Body of pancreas (tissue), 4 donors: Measurements from ENCODE around the gene RPL41. TPM values are rescaled to one million over a fixed set of nuclear protein-coding genes. Genes with fewer than 3 reads are reported as not detected.
A peak's percentile ranks its signal among the peaks of the same experiment; 100 is the strongest.

Experiments used
- ATAC-seq: fragments of 150-250 bp; one replicate; pipeline ENCODE4 v1.9.1; 2016
- DNase-seq, 4 donors: peaks; one replicate each; pipeline ENCODE4 v3.0.0-alpha.2; 2019
- H3K27ac ChIP-seq, 4 donors: fragments of 200-600 bp; sonication (generic); 1 replicate in 3 of 4; 2 replicates in 1 of 4; pipeline versions ENCODE4 v1.5.1 to v1.6.1; 2016 to 2019; ENCODE audit warnings: mild to moderate bottlenecking in 1 of 4, mixed read lengths in 1 of 4, moderate library complexity in 1 of 4
- H3K27me3 ChIP-seq, 2 donors: fragments of 200-600 bp; sonication (generic); one replicate each; pipeline ENCODE4 v1.6.0; 2016; ENCODE audit warnings: mild to moderate bottlenecking in 1 of 2
- H3K36me3 ChIP-seq, 2 donors: fragments of 200-600 bp; sonication (generic); replicated peaks in 1 of 2; 2 replicates each; pipeline ENCODE4 v1.5.1; 2016; ENCODE audit warnings: low read depth in 2 of 2; ENCODE audit not compliant: insufficient read depth in 1 of 2
- H3K4me1 ChIP-seq: fragments of 200-600 bp; sonication (generic); one replicate; pipeline ENCODE4 v1.6.0; 2016
- H3K4me3 ChIP-seq, 2 donors: fragments of 200-600 bp; sonication (generic); 1 replicate in 1 of 2; 2 replicates in 1 of 2; pipeline ENCODE4 v1.5.1; 2016 to 2019
- H3K9me3 ChIP-seq, 3 donors: fragments of 200-600 bp; sonication (generic); 1 replicate in 2 of 3; 2 replicates in 1 of 3; pipeline ENCODE4 v1.5.1; 2016
- CTCF ChIP-seq, 7 experiments: fragments of 450-650 bp in 4 of 7; fragments of 200-600 bp in 3 of 7; sonication (generic) in 3 of 7; IDR thresholded peaks; one replicate each; pipeline ENCODE4 v1.5.1; 2016 to 2019; ENCODE audit warnings: antibody characterized with exemption in 7 of 7
- POLR2A ChIP-seq, 3 donors: fragments of 450-650 bp; IDR thresholded peaks; one replicate each; pipeline ENCODE4 v1.6.1; 2016; ENCODE audit warnings: antibody characterized with exemption in 3 of 3, mild to moderate bottlenecking in 2 of 3
- WGBS, 2 donors: methylation state at CpG; one replicate each; pipeline ENCODE4 v1.1.5; 2017; 5-methylcytosine and 5-hydroxymethylcytosine counted together
- intact Hi-C: fragments of 100-400 bp; cut with DNase I; formaldehyde crosslinking; loops from one replicate; pipeline ENCODE4 v1.15.1; 2023
- total RNA-seq, 2 donors: library from RNA; depleted of rRNA; stranded (reverse); fragments of >200 nt; gene quantifications; one replicate each; pipeline ENCODE4 v1.1.0, GENCODE V29; 2016

RPL41 gene
- total RNA-seq, 2 donors from 2014 or later, result 1,174 to 2,214 TPM

- no peaks in the 10 kb centered on the region for H3K27me3 ChIP-seq
- peaks cover 53% of the 10 kb centered on the region for H3K4me1 ChIP-seq
- TF ChIP-seq POLR2A (IDR thresholded peaks at IDR 0.05), result no peak
- no peak for TF ChIP-seq CTCF (IDR thresholded peaks at IDR 0.05)
- intact Hi-C loops, result no loop called here
- peak overlapping the region; percentile 55 to 83 (median 76) for H3K27ac ChIP-seq
- H3K4me3 ChIP-seq, result no peak overlapping the region
- DNase-seq (peak; percentile 95 to 99 (median 98)), ATAC-seq (peak; percentile 97)
- no peaks in the 10 kb centered on the region for H3K9me3 ChIP-seq
- 23 to 42% methylated on average over 4 to 6 of the region's 6 CpGs for WGBS, 2 donors
- peaks cover 0 to 18% of the 10 kb centered on the region in 2 donors for H3K36me3 ChIP-seq
Measured at GRCh38 chr12:56087220-56087619, 29.2 kb upstream of the RPL41 start.

GRCh38 chr12:56097738-56098137 is 18.7 kb upstream of the RPL41 start:
- Histone ChIP-seq H3K9me3 (no peaks in the 10 kb centered on the region), H3K4me1 (no peaks in the 10 kb centered on the region), H3K27me3 (no peaks in the 10 kb centered on the region), H3K4me3 (no peak overlapping the region), H3K27ac (no peak overlapping the region), H3K36me3 (peaks cover 11 to 36% of the 10 kb centered on the region in 2 donors)
- ATAC-seq (no peak), DNase-seq (no peak)
- TF ChIP-seq POLR2A (IDR thresholded peaks at IDR 0.05) (no peak), CTCF (IDR thresholded peaks at IDR 0.05) (no peak)
- 87 to 92% methylated on average over 6 of the region's 6 CpGs for WGBS, 2 donors
- intact Hi-C loops, result no loop called here

GRCh38 chr12:56098592-56098991 is 17.8 kb upstream of the RPL41 start:
- peaks cover 7% of the 10 kb centered on the region for H3K4me1 ChIP-seq
- ATAC-seq, result no peak
- TF ChIP-seq POLR2A (IDR thresholded peaks at IDR 0.05) (no peak), CTCF (IDR thresholded peaks at IDR 0.05) (no peak)
- DNase-seq, result peak in 1 of 4 donors; percentile 28
- WGBS, 2 donors, result 60 to 89% methylated on average over 3 of the region's 3 CpGs
- peaks cover 7 to 28% of the 10 kb centered on the region in 2 donors for H3K36me3 ChIP-seq
- H3K9me3 ChIP-seq, result no peaks in the 10 kb centered on the region
- no peak overlapping the region for H3K4me3 ChIP-seq
- H3K27me3 ChIP-seq, result no peaks in the 10 kb centered on the region
- no peak overlapping the region for H3K27ac ChIP-seq
- intact Hi-C loops, result no loop called here

GRCh38 chr12:56099787-56100186 is 16.6 kb upstream of the RPL41 start:
- no peaks in the 10 kb centered on the region for H3K9me3 ChIP-seq
- DNase-seq (no peak), ATAC-seq (no peak)
- WGBS, 2 donors, result 81 to 83% methylated on average over 4 of the region's 4 CpGs
- peaks cover 10% of the 10 kb centered on the region for H3K4me1 ChIP-seq
- intact Hi-C loops, result no loop called here
- H3K27ac ChIP-seq, result no peak overlapping the region
- peaks cover 7 to 24% of the 10 kb centered on the region in 2 donors for H3K36me3 ChIP-seq
- no peak overlapping the region for H3K4me3 ChIP-seq
- H3K27me3 ChIP-seq, result no peaks in the 10 kb centered on the region
- no peak for TF ChIP-seq POLR2A (IDR thresholded peaks at IDR 0.05)
- no peak for TF ChIP-seq CTCF (IDR thresholded peaks at IDR 0.05)

GRCh38 chr12:56101045-56101444 is 15.4 kb upstream of the RPL41 start:
- H3K27me3 ChIP-seq, result no peaks in the 10 kb centered on the region
- TF ChIP-seq POLR2A (IDR thresholded peaks at IDR 0.05), result no peak
- TF ChIP-seq CTCF (IDR thresholded peaks at IDR 0.05), result no peak
- H3K4me3 ChIP-seq, result no peak overlapping the region
- no peaks in the 10 kb centered on the region for H3K9me3 ChIP-seq
- no peak for DNase-seq
- peaks cover 19% of the 10 kb centered on the region for H3K4me1 ChIP-seq
- WGBS, 2 donors, result 82 to 83% methylated on average over 13 to 14 of the region's 14 CpGs
- intact Hi-C loops, result no loop called here
- peaks cover 0 to 20% of the 10 kb centered on the region in 2 donors for H3K36me3 ChIP-seq
- no peak for ATAC-seq
- no peak overlapping the region for H3K27ac ChIP-seq
